Measurements from ENCODE around the gene TMEM223.
"Not testable (repeated sequence)": the region's sequence is repeated elsewhere in the genome, so short reads cannot be mapped to it uniquely, and the experiment has no call there.

The TMEM223 gene

DNA sequence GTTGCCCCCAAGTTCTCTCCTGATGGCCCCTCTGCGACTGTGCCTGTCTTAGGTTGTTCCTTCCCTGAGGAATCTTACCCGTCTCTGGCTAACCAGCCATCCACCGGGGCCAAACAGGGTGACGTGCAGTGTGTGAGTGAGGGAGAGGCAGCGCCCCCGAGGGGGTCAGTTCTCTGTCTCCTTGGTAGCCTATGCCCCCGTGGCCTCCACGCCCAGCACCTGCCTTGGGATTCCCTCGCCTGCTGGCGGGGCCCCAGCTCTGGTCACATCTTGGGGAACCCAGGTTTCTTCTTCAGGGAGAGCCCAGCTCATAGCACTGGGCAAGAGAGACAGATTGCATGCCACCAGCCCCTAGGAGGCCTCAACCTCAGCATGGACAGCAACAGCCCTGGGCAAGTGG lies 7.7 kb upstream of the TMEM223 start:
- DNase-seq, result no peak

DNA sequence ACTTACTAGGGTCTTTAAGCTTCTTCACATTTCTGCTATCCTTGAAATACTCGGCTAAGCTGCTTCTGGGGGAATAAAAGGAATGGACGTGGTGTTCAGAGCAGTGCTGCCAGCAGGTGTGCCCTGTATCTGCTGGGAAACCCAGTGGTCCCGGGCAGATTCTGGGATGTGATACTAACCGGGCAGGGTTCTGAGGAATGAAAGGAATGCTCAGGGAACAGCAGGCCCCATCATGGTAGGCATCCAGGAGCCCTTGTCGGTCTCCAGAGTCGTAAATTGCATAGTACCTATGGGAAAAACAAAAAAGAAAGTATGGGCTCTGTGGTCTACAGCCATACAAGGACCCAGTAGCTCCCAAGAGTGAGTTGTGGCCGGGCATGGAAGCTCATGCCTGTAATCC lies 4.5 kb upstream of the TMEM223 start:
- no peak for DNase-seq

DNA sequence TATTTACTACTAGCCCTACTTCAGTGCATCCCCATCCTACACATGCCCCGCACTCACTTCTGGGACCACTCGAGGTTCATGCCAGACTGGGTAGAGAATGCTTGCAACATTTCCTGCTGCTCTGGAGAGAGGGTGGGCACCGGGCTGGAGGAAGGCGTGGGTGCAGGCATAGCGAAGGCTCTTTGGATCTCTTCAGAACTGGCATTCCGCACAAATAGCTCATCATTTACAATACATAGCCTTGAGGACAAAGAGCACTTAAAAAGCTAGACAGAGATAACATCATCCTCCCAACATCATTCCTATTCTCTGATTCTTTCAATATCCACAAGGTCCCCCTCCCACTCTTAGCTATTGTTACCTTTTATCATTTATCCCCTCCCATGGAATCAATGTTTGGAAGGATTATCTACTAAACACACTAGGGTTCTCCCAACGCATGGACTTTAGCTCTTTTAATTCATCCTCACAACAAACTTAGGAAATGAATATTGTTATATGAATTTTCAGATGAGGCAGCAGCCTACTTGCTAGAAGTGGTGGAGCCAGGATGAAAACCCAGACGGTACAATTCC lies 2.5 kb upstream of the TMEM223 start:
- DNase-seq, result no peak

DNA sequence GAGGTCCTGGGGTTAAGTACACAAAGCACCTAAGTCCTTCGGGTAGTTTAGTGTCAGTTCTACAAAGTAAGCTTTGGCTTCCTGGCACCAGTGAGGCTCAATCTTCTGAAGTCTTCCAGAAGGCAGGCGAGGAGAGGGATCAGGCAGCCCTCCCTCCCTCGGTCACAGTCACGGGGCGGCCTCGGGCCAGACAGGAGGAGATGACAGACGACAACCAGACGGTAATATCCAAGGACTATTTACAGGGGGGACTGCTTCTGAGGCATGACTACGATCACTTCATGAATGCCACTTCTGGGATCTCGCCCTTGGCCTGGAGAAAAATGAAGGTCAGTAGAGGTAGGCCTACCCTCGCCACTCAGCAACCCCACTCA lies 383 bp upstream of the TMEM223 start:
- no peak for DNase-seq

DNA sequence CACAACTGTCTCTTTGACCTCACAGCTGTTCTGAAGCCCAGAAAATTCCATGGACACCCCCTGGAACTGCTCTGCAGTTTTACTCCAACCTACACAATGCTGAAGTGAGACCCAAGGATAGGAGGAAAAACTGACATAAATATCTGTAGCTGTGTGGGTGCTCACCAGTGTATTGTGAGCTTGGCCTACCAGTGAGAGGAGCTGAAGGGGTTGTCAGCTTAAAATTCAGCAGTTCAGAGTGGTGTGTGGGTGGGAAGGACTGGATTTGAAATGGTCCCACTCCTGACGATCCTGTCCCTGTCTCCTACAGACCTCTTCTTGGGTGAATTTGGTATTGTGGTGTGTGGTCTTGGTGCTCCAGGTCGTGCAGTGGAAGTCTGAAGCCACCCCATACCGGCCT lies 2.2 kb downstream of the TMEM223 start:
- DNase-seq, result no peak

DNA sequence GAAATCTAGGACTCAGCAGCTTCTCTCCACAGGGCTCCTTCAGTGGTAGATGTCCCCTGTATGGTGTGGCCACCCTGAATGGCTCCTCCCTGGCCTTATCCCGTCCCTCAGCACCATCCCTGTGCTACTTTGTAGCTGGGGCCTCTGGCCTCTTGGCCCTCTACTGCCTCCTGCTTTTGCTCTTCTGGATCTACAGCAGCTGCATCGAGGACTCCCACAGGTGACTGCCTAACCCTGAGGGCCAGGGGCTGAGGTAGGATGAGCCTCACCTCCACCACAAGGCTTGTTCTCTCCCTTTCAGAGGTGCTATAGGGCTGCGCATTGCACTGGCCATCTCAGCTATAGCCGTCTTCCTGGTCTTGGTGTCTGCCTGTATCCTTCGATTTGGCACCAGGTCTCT lies 2.8 kb downstream of the TMEM223 start:
- DNase-seq, result no peak

DNA sequence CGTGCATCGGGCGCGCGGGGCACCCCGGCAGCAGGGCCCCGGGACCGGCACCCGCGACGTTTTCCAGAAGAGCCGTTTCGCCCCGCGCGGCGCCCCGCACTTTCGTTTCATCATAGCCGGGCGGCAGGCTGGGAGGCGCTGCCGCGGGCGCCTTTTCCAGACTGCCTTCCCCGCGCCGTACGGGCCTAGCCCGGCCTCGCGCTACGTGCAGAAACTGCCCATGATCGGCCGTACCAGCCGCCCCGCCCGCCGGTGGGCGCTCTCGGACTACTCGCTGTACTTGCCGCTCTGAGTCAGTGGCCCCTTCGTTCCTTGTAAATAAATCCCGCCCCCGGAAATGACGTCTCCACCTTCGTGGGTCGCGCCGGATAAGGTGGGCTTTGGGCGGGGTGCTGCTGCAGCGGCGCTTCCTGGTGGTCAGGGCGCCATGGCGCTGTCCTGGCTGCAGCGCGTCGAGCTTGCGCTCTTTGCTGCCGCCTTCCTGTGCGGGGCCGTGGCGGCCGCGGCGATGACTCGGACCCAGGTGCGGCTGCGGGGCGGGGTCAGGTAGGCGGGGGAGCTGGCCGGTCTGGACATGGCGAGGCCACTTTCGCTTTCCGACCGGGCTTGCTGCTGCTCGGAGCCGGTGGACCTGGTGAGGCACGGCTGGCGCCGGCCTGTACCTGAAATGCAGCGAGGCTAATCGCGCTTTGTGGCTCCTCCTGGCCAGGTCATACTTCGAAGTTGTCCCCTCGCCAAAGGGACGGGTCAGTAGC lies 4.6 kb downstream of the TMEM223 start, which contains the start of gene TMEM179B:
Gene TMEM179B, plus strand, starts transcription at position 398 of the 755 bp plus-strand sequence. Its CDS starts 30 bp downstream, at position 428.
- peak; percentile 96 for DNase-seq

DNA sequence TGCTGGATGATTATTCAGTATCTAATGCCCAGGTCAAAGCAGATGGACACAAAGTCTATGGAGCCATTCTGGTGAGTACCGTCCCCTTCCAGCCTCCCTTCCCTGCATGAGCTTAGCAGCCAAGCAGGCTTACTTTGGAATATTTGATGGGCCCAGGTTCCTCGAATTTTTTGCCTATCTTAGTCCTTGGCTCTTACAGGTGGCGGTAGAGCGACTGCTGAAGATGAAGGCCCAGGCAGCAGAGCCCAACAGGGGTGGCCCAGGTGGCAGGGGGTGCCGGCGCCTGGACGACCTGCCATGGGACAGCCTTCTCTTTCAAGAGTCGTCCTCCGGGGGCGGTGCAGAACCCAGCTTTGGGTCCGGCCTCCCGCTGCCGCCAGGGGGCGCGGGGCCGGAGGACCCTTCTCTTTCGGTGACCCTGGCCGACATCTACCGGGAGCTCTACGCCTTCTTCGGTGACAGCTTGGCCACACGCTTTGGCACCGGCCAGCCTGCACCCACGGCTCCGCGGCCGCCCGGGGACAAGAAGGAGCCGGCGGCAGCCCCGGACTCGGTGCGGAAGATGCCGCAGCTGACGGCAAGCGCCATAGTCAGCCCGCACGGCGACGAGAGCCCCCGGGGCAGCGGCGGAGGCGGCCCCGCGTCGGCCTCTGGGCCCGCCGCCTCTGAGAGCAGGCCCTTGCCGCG lies 5.3 kb downstream of the TMEM223 start:
- DNase-seq, result peak; percentile 81

DNA sequence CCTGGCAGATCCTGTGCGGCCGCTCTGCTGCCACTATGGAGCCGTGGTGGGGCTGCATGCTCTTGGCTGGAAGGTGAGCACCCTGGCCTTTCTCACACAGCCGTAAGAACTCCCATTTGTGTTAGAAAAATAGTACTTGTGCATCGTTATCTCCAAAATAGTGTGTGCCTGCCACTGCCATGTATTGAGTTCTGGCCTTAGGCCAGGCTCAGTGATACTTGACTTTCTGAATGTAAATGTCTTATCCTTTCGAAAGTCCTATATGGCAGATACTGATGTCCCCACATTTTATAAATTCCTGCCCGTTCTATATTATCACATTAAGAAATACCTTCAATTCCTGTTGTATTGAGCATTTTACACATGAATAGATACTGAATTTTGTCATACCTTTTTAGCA lies 9.1 kb downstream of the TMEM223 start:
- DNase-seq, result no peak

DNA sequence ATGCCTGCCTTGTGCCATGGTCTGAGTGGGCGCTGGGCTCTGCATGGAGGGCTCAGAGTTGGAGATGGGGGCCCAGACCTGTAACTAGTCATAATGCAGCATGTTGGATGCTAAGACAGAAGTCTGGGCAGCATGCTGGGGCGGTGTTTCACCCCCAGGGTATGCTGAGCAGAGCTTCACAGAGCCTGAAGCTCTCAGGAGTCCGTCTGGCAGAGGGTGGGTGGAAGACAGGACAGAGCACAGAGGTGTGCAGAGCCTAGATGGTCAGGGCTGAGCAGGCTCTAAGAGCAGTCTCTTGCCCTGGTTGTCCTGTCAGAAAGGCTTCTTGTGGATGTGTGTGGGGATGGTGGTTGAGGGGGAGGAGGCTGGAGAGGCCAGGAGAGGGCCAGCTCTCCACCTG lies 13.4 kb downstream of the TMEM223 start:
- DNase-seq, result no peak

DNA sequence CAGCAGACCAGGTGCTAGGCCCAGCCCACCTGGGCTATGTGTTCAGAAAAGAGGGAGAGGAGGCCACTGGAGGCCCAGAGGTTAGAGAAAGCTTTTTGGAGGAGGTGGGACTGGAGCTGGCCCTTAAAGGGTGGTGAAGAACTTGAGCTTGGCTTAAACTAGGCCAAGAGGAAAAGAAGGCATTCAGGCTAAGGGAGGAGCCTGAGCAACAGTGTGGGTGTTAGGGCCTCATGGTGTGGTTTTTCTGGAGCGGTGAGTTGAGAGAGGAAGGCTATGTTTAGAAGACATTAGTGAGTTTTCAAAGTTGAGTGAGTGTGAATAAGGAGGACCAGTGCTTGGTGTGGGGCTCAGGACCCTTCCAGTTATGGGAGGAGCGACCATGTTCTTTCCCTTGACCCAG lies 14.4 kb downstream of the TMEM223 start:
- no peak for DNase-seq

DNA sequence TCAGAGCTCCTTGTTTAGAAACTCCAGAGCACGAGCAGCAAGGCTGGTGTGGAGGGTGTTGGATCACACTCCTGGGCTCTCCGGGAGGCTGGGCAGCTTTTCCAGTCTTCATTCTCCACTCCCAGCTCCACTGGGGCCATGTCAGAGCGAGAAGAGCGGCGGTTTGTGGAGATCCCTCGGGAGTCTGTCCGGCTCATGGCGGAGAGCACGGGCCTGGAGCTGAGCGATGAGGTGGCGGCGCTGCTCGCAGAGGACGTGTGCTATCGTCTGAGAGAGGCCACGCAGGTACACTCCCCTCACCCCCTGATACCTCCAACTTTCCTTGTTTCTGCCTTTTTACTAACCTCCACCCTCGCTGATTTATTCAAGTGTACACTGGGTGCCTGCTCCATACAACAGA lies 16.2 kb downstream of the TMEM223 start:
- DNase-seq, result no peak

DNA sequence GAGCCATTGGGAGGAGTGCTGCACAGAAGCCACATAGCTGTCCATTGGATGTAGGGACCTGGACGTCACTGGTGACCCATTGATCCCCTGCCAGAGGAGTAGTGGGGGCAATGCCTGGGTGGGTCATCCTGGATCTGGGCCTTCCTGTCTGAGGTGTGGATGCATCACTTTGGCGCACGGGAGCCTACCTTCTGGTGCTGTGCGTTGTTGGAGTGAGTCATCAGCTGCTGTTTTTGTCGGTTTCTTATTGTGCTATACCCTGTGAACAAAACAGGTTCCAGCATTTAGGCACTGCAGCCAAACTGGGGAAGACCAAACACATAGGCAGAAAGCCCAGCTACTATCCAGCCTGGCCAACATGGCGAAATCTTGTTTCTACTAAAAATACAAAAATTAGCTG lies 17.4 kb downstream of the TMEM223 start:
- no peak for DNase-seq

DNA sequence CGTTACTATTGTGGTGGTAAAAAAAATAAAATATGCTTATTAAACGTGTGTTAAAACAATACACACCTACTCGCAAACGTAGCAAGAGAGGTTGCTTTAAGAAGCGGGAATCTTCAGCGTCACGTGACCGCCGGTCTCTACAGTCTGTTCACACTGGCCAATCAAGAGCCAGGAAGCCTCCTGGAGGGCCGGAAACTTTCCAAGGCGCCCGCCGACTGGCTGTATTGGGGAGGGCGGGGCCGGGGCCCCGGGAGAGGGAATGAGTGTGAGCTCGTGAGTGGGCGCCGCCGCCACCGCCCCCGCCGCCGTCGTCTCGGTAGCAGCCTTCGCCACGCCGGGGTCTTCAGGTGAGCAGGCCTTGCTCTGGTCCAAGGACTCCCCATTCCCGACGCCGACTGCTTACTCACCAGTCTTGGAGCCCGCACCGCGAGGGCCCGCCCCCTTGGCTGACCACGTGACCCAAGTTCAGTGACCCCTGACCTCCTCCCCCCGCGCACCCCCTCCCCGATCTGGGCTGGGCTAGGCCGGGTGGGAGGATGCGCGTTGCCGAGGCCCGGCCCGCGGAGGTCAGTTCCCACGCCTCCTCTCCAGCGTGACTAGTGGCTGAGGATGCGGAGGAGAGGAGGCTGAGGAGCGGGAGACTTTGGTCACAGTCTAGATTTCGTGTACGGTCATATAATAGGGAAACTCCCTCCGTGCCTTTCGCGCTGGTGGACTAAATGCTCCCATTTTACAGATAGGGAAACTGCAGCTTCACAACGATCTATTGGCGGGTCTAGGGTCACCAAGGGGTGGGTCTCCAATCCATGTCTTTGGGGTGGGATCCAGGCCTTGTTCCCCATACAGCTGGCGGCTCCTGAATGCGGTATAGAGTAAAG lies 20.4 kb downstream of the TMEM223 start, which contains the start of gene TAF6L:
Gene TAF6L, plus strand, starts transcription at position 253 of the 878 bp plus-strand sequence. CDS start 4,388 bp downstream, outside the sequence.
- peak; percentile 95 for DNase-seq

DNA sequence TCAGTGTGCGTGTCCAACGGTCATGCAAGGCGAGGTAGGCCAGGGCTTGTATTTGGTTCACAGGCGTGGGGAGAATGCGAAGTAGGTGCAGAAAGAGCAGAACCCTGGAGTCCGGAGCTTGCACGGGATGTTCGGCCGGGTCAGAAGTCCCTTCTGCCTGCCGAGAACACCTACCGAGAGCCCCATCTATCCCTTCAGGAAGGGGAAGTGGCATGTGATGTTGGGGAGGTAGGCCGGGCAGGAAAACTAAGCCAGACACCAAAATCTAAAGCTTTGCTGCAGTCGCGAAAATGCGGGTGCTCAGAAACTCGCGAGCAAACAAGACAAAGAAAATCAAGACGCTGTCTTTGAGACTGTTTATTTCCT lies 21.0 kb downstream of the TMEM223 start:
- no peak for DNase-seq

DNA sequence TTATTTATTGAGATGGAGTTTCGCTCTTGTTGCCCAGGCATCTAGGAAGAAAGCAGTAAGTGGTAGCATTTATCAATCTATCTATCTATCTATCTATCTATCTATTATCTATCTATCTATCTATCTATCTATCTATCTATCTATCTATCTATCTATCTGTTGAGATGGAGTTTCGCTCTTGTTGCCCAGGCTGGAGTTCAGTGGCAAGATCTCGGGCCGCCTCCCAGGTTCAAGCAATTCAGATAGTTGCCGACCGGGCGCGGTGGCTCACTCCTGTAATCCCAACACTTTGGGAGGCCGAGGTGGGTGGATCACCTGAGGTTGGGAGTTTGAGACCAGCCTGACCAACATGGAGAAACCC lies 31.0 kb downstream of the TMEM223 start:
- DNase-seq, result not testable (repeated sequence)

DNA sequence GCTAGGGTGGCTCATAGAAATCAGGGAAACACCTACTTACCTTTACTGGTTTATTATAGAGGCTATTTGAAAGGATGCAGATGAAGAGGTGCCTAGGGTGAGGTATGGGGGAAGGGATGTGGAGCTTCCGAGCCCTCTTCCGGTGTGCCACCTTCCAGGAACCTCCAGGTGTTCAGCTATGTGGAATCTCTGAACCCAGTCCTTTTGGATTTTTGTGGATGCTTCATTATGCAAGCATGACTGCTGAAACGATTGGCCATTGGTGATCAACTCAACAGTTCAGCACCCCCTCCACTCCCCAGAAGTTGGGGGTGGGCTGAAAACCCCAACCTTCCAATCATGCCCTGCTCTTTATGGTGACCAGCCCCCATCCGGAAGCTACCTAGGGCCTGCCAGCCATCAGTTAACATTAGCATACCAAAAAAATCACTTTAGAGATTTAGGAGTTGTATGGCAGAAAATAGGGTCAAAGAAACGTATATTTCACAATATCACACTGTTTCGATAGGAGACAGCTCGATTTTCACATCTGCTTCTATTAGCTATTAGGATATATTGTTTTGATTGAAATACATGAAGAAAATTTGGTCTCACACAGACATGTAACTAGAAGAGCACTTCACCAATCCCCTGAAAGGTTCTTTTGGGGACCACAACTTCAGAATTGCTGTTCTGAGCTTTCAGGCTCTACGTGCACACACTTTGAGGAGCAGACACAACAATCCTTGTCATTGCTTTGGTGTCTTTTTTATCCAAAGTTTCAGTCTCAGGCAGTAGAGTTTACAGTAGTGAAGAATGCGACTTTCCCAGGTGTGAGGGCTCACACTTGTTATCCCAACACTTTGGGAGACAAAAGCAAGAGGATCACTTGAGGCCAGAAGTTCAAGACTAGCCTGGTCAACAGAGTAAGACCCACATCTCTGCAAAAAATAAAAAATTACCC lies 33.7 kb downstream of the TMEM223 start:
- DNase-seq, result no peak

DNA sequence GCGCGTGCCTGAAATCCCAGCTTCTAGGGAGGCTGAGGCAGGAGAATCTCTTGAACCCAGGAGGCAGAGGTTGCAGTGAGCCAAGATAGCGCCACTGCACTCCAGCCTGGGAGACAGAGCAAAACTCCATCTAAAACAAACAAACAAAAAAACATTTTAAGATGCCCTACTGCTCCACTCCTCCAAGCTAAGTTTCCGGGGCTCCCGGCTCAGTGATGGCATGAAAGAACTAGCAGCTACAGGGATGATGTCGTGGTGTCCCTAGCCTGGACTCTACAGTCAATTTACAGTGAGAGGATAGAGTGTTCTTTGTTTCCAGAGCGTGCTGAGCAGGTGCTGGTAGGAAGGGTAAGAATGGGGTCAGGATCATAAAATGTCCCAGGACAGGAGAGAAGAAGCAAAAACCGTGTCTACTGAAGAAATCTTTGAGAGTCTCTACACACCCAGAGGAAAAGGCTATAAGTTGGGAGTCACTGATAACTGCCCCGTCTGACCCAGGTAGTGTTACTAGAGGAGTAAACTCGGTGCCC lies 36.7 kb downstream of the TMEM223 start:
- no peak for DNase-seq

DNA sequence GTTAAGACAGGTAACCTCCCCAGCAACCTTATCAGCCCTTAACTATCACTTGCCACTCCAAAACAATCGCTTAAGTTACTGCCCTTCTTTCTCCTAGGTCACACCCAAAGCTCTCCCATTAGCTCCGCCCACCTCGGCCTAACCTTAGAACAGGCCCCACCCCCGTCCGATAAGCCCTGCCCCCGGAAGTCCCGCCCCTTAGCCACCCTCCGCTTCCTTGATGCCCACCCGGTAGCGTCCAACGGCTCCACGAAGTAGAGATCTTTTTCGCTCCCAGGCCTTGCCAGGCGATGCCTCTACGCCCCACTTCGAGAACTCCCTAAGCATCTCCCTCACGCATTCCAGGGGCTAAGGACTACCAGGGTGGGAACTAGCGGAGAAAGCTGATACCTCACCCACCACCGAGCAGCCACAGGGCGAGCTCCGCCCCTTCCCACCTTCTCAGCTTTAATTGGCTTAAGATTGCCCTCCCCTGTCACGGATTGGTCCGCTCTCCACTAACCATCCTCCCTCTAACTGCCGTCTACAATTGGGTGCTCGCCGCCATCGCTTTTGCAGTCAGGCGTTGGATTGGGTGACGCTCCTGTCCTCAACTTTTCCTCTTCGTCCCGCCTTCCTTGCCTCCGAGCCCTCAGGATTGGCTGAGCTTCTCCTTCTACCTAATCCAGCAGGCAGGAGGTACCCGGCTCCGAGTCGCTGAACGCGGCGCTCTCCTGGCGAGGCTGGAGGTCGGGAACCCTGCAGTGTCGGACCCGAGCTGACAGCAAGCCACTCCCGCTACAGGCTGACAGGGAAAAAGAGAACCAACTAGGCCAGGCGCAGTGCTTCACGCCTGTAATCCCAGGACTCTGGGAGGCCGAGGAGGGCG lies 37.8 kb downstream of the TMEM223 start, which contains the start of gene ZBTB3:
Gene ZBTB3, minus strand, starts transcription at position 425 of the 868 bp plus-strand sequence. CDS start 496 bp downstream, outside the sequence.
- peak; percentile 96 for DNase-seq

DNA sequence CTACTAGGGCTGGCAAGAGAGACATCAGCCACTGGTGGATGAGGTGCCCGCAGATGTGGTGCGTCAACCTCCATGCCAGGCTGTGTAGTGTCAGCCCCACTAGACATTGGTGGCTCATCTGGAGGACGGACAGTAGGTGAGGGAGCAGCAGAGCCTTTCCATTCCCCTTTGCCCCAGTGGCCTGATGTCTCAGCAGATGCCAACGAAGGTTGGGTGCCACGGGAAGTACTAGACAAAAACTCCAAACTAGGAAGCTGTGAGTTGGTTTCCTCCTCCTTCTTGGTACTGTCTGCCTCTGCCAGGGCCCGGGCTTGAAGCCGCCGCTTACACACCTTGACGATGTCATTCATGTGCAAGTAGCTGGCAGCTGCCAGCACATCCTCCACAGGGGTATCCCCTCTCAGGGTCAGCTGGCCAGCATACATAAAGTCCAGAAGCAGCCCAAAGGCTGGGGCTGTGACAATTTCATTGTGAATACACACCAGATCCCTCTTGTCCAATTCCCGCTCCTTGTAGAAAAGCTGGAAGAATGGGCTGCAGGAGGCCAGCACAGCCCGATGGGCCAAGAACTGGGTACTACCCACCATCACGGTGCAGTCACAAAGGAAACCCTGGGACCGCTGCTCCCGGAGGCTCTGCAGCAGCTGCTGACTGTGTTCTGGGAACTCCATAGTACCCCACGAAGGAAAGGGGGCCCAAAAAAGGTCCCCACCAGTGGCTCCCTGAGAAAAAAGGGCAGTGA lies 38.6 kb downstream of the TMEM223 start:
- DNase-seq, result no peak

Data from NK-92 treated with Interleukin-12 subunit alpha and Interleukin-12 subunit beta, amount 100 ng/mL, for 24 hours (cell line).